CD4-positive, alpha-beta T cell treated with Interleukin-17A for 4 hours (primary cell): ENCODE measurements around the gene CBX2.
"Not testable (repeated sequence)": the region's sequence is repeated elsewhere in the genome, so short reads cannot be mapped to it uniquely, and the experiment has no call there.

Experiments
- DNase-seq: peaks from one replicate; pipeline ENCODE4 v3.0.0-alpha.2; 2020; ENCODE audit warnings: mixed read lengths

Gene CBX2

GRCh38 chr17:79743614-79744013 lies 34.3 kb upstream of the CBX2 start:
- no peak for DNase-seq

GRCh38 chr17:79745641-79746105 lies 32.3 kb upstream of the CBX2 start:
- no peak for DNase-seq

- no peak for DNase-seq
Measured at GRCh38 chr17:79746889-79747507, 30.9 kb upstream of the CBX2 start.

- DNase-seq, result peak; percentile 26
Measured at GRCh38 chr17:79747508-79748294, 30.2 kb upstream of the CBX2 start.

GRCh38 chr17:79748295-79749099 lies 29.5 kb upstream of the CBX2 start:
- DNase-seq, result no peak

- DNase-seq, result no peak
Measured at GRCh38 chr17:79749156-79749815, 28.7 kb upstream of the CBX2 start.

- no peak for DNase-seq
Measured at GRCh38 chr17:79749958-79750357, 28.0 kb upstream of the CBX2 start.

GRCh38 chr17:79750650-79751545 lies 27.1 kb upstream of the CBX2 start:
- DNase-seq, result no peak

- no peak for DNase-seq
Measured at GRCh38 chr17:79752175-79752574, 25.8 kb upstream of the CBX2 start.

- DNase-seq, result no peak
Measured at GRCh38 chr17:79754370-79754769, 23.6 kb upstream of the CBX2 start.

- not testable (repeated sequence) for DNase-seq
Measured at GRCh38 chr17:79754903-79755302, 23.0 kb upstream of the CBX2 start.

- DNase-seq, result no peak
Measured at GRCh38 chr17:79755591-79755990, 22.4 kb upstream of the CBX2 start.

- no peak for DNase-seq
Measured at GRCh38 chr17:79757140-79757745, 20.7 kb upstream of the CBX2 start.

GRCh38 chr17:79758271-79758670 lies 19.7 kb upstream of the CBX2 start:
- DNase-seq, result no peak

- DNase-seq, result no peak
Measured at GRCh38 chr17:79760197-79760906, 17.6 kb upstream of the CBX2 start.

- no peak for DNase-seq
Measured at GRCh38 chr17:79761894-79762589, 15.9 kb upstream of the CBX2 start.

GRCh38 chr17:79765708-79766107 lies 12.2 kb upstream of the CBX2 start:
- DNase-seq, result no peak

GRCh38 chr17:79769570-79770506 lies 8.1 kb upstream of the CBX2 start:
- no peak for DNase-seq

GRCh38 chr17:79771276-79771675 lies 6.7 kb upstream of the CBX2 start:
- no peak for DNase-seq
